Epithelial cell of proximal tubule (primary cell): ENCODE data around the gene GJB4. TPM values are rescaled to one million over a fixed set of nuclear protein-coding genes. Genes with fewer than 3 reads are reported as not detected.
"Not testable (repeated sequence)": the region's sequence is repeated elsewhere in the genome, so short reads cannot be mapped to it uniquely, and the experiment has no call there.

ENCODE experiments used
- DNase-seq: peaks from one replicate; pipeline ENCODE4 v3.0.0-alpha.2; 2011; ENCODE audit warnings: low read depth
- H3K4me3 ChIP-seq: 2 replicates; pipeline ENCODE4 v1.5.1; 2011; ENCODE audit warnings: low read depth, mild to moderate bottlenecking, low read length
- total RNA-seq: library from RNA; depleted of rRNA; stranded (reverse); fragments of >200 nt; gene quantifications from 2 replicates; pipeline ENCODE4 v1.2.3, GENCODE V29; 2015
- TF ChIP-seq, protein P1 (sequence below): conservative IDR thresholded peaks from 2 replicates; pipeline ENCODE4 v1.5.1; 2012; ENCODE audit warnings: low read depth, mild to moderate bottlenecking, low read length

The GJB4 gene
- total RNA-seq, 1 donor from 2014 or later, result 2.9 TPM

DNA sequence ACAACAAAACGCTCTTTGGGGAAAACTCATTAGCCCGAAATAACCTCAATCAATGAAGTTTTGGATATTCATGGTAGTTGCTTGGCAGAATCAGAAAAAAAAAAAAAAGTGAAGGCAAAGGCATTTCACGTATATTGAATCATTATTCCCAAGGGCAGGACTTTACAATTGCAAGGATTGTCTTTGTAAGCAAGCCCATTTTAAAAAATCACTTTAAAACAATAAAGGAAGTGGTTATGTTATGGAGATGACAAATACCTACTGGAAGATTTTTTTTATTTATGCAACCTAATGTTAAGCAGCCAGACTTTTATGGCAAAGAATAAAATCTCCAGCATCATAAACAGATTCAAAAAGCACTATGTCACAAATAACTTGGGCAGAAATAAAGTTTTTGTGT is 9.3 kb downstream of the GJB4 start:
- no peak for DNase-seq
- no peak overlapping the region for H3K4me3 ChIP-seq
- TF ChIP-seq, protein P1, sequence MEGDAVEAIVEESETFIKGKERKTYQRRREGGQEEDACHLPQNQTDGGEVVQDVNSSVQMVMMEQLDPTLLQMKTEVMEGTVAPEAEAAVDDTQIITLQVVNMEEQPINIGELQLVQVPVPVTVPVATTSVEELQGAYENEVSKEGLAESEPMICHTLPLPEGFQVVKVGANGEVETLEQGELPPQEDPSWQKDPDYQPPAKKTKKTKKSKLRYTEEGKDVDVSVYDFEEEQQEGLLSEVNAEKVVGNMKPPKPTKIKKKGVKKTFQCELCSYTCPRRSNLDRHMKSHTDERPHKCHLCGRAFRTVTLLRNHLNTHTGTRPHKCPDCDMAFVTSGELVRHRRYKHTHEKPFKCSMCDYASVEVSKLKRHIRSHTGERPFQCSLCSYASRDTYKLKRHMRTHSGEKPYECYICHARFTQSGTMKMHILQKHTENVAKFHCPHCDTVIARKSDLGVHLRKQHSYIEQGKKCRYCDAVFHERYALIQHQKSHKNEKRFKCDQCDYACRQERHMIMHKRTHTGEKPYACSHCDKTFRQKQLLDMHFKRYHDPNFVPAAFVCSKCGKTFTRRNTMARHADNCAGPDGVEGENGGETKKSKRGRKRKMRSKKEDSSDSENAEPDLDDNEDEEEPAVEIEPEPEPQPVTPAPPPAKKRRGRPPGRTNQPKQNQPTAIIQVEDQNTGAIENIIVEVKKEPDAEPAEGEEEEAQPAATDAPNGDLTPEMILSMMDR, result no peak

DNA sequence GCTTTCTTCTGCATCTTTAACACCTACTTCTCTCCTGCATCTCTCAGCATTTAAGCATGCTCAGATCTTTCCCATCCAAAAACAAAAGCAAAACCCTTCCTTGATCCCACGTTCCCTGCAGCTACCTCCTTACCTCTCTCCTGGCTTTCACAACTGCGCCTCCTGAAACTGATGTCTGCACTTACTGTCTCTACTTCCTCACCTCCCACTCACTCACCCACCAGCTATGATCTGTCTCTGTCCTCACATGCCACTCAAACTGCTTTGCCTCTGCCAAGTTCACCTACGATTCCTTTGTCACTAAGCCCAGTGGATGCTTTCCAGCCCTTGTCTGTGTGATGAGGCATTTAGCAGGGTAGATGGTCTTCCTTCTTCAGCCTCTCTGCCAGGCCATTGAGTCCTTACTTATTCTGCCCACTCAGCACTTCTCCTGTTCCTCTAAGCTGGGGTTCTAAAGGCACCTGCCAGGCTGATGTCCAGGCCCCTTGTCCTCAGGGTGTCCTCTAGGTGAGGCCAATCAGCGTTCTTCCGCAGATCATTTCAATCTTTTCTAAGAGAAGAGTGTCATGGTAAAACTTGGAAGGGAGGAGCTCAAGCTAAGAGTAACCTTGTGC is 11.5 kb downstream of the GJB4 start:
- DNase-seq, result no peak
- TF ChIP-seq, protein P1, result no peak
- H3K4me3 ChIP-seq, result no peak overlapping the region

DNA sequence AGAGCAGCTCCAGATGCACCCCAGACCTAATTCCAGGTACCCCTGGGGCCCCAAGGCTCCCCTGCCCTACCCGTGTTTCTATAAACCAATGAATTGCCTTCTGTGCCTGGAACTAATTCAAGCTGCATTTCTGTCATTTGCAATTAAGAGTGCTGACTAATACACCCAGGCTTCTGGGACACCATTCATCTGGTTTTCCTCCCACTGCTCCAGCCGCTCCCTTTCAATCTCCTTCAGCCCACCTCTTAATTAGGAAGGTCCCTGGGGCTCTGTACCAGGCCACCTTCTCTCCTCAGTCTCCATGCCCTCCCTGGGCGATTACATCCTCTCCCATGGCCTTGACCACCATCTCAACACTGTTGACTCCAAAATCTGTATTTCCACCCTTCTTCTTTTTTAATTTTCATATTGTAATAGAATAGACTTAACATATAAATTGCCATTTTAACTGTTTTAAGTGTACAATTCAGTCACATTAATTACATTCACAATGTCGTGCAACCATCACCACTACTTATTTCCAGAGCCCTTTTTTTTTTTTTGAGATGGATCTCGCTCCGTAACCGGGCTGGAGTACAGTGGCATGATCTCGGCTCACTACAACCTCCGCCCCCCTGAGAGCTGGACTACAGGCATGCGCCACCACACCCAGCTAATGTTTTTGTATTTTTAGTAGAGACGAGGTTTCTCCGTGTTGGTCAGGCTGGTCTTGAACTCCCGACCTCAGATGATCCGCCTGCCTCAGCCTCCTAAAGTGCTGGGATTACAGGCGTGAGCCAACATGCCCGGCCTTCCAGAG is 12.2 kb downstream of the GJB4 start:
- no peak overlapping the region for H3K4me3 ChIP-seq
- TF ChIP-seq, protein P1, result no peak
- no peak for DNase-seq

DNA sequence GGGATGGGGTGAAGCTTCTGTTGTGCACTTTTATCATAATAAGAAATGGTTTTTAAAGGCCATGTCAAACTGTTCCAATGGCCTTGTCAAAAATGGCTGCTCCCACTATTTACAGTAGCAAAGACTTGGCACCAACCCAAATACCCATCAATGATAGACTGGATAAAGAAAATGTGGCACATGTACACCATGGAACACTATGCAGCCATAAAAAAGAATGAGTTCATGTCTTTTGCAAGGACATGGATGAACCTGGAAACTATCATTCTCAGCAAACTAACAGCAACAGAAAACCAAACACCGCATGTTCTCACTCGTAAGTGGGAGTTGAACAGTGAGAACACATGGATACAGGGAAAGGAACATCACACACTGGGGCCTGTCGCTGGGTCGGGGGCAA is 13.6 kb downstream of the GJB4 start:
- H3K4me3 ChIP-seq, DNase-seq: not testable (repeated sequence)

DNA sequence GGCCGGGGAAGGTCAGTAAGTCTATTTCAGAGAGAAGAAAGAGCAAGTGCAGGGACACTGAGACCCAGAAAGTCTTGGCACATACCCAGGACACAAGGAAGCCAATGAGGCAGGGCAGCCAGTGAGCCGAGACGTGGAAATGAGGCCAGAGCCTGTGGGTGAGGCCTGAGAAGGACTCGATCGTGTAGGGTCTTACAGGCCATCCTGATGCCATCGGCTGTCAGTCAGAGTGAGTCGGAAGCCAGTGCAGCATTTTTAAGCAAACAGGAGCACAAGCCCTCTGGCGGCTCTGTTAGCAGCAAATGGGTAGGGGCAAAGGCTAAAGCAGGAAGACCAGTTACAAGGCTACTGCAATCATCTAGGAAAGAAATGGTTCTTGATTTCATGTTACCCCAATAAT is 15.4 kb downstream of the GJB4 start:
- DNase-seq, result no peak
- TF ChIP-seq, protein P1, result peak; percentile 24
- H3K4me3 ChIP-seq, result no peak overlapping the region

DNA sequence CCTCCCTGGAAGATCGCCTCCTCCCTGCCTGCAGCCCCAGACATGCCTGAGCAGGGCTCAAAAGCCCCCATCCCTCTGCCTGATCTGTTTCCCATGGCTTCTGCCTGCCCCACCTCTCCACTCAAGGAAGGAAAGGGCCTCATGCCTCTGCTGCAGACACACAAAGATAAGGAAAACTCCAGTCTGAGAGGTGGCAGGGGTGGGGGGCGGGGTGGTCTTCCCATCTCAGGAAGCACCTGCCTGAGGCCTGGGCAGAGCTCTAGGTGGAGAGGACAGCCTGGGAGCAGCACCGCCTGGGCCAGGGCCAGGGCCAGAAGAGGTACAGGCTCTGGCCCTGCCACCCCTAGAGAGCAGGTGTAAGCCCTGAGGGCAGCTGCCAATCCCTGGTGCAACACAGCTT is 17.4 kb downstream of the GJB4 start:
- no peak for DNase-seq
- TF ChIP-seq, protein P1, result no peak
- H3K4me3 ChIP-seq, result no peak overlapping the region

DNA sequence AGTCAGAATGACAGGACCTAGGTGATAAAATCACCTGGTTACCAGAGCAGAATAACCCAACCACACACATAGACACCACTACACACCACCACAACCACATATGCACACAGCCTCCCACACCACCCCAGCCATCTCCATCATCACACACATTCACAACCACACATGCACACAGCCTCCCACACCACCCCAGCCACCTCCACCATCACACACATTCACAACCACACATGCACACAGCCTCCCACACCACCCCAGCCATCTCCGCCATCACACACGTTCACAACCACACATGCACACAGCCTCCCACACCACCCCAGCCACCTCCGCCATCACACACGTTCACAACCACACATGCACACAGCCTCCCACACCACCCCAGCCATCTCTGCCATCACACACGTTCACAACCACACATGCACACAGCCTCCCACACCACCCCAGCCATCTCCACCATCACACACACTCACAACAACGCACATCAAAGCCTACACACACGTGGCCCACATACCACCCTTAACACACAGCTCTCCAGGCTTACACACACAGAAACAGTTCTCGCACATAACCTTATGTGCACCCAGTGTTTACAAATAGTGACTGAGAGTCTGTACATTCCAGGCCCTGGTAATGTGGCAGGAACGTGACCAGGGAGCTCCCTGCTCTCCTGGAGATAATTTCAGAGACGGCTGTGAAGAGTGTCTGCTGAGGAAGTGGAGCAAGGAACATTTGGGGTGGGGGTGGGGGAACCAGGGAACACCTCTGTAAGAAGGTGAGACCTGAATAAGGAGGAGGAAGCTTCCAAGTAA is 18.2 kb downstream of the GJB4 start:
- no peak overlapping the region for H3K4me3 ChIP-seq
- TF ChIP-seq, protein P1, result no peak
- DNase-seq, result no peak
